Trophoblast cell (in vitro differentiated cells and primary cell): Measurements from ENCODE around the gene RETREG1. TPM values are rescaled to one million over a fixed set of nuclear protein-coding genes. Genes with fewer than 3 reads are reported as not detected.

Source experiments
- DNase-seq, 2 donors: peaks; one replicate each; pipeline ENCODE4 v3.0.0-alpha.2; 2016
- H2AFZ ChIP-seq: 2 replicates; pipeline ENCODE4 v1.6.1; 2013; ENCODE audit warnings: low read length, moderate library complexity, mild to moderate bottlenecking; ENCODE audit not compliant: insufficient read depth, poor library complexity
- H2AK5ac ChIP-seq: 2 replicates; pipeline ENCODE4 v1.6.1; 2013; ENCODE audit warnings: mild to moderate bottlenecking, low read length
- H2BK120ac ChIP-seq: 2 replicates; pipeline ENCODE4 v1.6.1; 2013; ENCODE audit warnings: low read length, mild to moderate bottlenecking, moderate library complexity; ENCODE audit not compliant: insufficient read depth, poor library complexity
- H2BK12ac ChIP-seq: 2 replicates; pipeline ENCODE4 v1.6.1; 2013; ENCODE audit warnings: mild to moderate bottlenecking, low read length, moderate library complexity
- H2BK5ac ChIP-seq: 2 replicates; pipeline ENCODE4 v1.6.1; 2013; ENCODE audit warnings: low read length, low read depth, moderate library complexity, mild to moderate bottlenecking; ENCODE audit not compliant: poor library complexity
- H3K14ac ChIP-seq: 2 replicates; pipeline ENCODE4 v1.6.1; 2013; ENCODE audit warnings: mild to moderate bottlenecking, low read length
- H3K18ac ChIP-seq: 2 replicates; pipeline ENCODE4 v1.6.1; 2013; ENCODE audit warnings: mild to moderate bottlenecking, low read length
- H3K23ac ChIP-seq: 2 replicates; pipeline ENCODE4 v1.6.1; 2013; ENCODE audit warnings: low read length
- H3K27ac ChIP-seq: 2 replicates; pipeline ENCODE4 v1.5.1; 2013; ENCODE audit warnings: low read depth, mild to moderate bottlenecking, inconsistent platforms, low read length, moderate library complexity
- H3K27me3 ChIP-seq: 2 replicates; pipeline ENCODE4 v1.6.1; 2013; ENCODE audit warnings: inconsistent platforms, mild to moderate bottlenecking, low read length, moderate library complexity; ENCODE audit not compliant: insufficient read depth
- H3K36me3 ChIP-seq, 2 experiments: 1 replicate in 1 of 2; 2 replicates in 1 of 2; pipeline ENCODE4 v1.6.1; 2013; ENCODE audit warnings: low read length in 2 of 2, mild to moderate bottlenecking in 2 of 2, moderate library complexity in 1 of 2; ENCODE audit not compliant: insufficient read depth in 2 of 2, control insufficient read depth in 1 of 2
- H3K4ac ChIP-seq: 2 replicates; pipeline ENCODE4 v1.6.1; 2013; ENCODE audit warnings: low read depth, mild to moderate bottlenecking, low read length, moderate library complexity
- H3K4me1 ChIP-seq, 2 experiments: 1 replicate in 1 of 2; 2 replicates in 1 of 2; pipeline ENCODE4 v1.6.1; 2013; ENCODE audit warnings: low read length in 2 of 2, mild to moderate bottlenecking in 2 of 2, moderate library complexity in 1 of 2; ENCODE audit not compliant: insufficient read depth in 2 of 2, control insufficient read depth in 1 of 2
- H3K4me2 ChIP-seq: 2 replicates; pipeline ENCODE4 v1.6.1; 2013; ENCODE audit warnings: inconsistent platforms, mild to moderate bottlenecking, low read length, moderate library complexity
- H3K4me3 ChIP-seq: 2 replicates; pipeline ENCODE4 v1.5.1; 2013; ENCODE audit warnings: mild to moderate bottlenecking, low read depth, low read length, inconsistent platforms
- H3K79me1 ChIP-seq: one replicate; pipeline ENCODE4 v1.6.1; 2013; ENCODE audit warnings: low read length
- H3K79me2 ChIP-seq: 2 replicates; pipeline ENCODE4 v1.6.1; 2013; ENCODE audit warnings: low read length, mild to moderate bottlenecking; ENCODE audit not compliant: control insufficient read depth, insufficient read depth, poor library complexity
- H3K9ac ChIP-seq: 2 replicates; pipeline ENCODE4 v1.6.1; 2013; ENCODE audit warnings: mild to moderate bottlenecking, low read length
- H3K9me3 ChIP-seq: 2 replicates; pipeline ENCODE4 v1.6.1; 2013; ENCODE audit warnings: low read depth, mild to moderate bottlenecking, control low read depth, inconsistent platforms, low read length; ENCODE audit not compliant: insufficient read depth
- H4K12ac ChIP-seq: 2 replicates; pipeline ENCODE4 v1.6.1; 2013; ENCODE audit warnings: low read depth, mild to moderate bottlenecking, low read length, moderate library complexity
- H4K8ac ChIP-seq: 2 replicates; pipeline ENCODE4 v1.6.1; 2013; ENCODE audit warnings: low read depth, mild to moderate bottlenecking, low read length, moderate library complexity
- H4K91ac ChIP-seq: one replicate; pipeline ENCODE4 v1.6.1; 2013; ENCODE audit warnings: low read depth, mild to moderate bottlenecking, low read length, moderate library complexity
- WGBS: extraction: QIAGEN DNeasy Blood & Tissue Kit; methylation state at CpG from one replicate; pipeline ENCODE4 v1.1.7; 2013; ENCODE audit warnings: missing lambda C conversion rate; ENCODE audit not compliant: insufficient read length, insufficient coverage; ENCODE audit errors: extremely low coverage; 5-methylcytosine and 5-hydroxymethylcytosine counted together
- polyA plus RNA-seq: library from polyadenylated mRNA; stranded (reverse); fragments of 200-250 nt; gene quantifications from 2 replicates; pipeline ENCODE4 v1.2.3, GENCODE V29; 2013

RETREG1 gene, protein sequence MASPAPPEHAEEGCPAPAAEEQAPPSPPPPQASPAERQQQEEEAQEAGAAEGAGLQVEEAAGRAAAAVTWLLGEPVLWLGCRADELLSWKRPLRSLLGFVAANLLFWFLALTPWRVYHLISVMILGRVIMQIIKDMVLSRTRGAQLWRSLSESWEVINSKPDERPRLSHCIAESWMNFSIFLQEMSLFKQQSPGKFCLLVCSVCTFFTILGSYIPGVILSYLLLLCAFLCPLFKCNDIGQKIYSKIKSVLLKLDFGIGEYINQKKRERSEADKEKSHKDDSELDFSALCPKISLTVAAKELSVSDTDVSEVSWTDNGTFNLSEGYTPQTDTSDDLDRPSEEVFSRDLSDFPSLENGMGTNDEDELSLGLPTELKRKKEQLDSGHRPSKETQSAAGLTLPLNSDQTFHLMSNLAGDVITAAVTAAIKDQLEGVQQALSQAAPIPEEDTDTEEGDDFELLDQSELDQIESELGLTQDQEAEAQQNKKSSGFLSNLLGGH
- 11.6 and 13.7 TPM in 2 replicates for polyA plus RNA-seq

DNA sequence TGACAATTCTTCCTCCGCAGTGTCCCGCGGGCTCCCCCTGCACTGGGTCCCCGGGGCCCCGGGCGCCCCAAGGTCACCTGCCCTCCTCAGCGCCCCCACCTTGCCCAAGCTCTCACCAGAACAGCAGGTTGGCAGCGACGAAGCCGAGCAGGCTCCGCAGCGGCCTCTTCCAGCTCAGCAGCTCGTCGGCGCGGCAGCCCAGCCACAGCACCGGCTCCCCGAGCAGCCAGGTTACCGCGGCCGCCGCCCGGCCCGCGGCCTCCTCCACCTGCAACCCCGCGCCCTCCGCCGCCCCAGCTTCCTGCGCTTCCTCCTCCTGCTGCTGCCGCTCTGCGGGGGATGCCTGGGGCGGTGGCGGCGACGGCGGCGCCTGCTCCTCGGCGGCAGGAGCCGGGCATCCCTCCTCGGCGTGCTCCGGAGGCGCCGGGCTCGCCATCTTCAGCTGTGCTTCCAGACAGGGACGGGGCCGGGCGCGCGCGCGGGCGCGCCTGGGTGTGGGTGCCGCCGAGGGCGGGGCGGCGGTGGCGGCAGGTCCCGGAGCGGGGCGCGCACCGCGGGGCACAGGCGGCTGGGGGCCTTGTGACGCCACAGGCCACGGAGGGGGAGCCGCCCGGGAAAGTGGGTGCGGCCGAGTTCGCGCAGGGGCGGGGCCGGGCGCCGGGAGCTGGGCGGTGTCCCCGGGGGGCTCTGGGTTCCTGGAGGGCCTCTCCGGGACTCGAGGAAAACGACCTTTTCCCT, at the start of gene RETREG1:
RETREG1 (minus strand) TSS at position 462 of the 738 bp plus-strand sequence; CDS start at position 436, 26 bp downstream.
- H2BK12ac ChIP-seq: no peak within 1 kb of the TSS

DNA sequence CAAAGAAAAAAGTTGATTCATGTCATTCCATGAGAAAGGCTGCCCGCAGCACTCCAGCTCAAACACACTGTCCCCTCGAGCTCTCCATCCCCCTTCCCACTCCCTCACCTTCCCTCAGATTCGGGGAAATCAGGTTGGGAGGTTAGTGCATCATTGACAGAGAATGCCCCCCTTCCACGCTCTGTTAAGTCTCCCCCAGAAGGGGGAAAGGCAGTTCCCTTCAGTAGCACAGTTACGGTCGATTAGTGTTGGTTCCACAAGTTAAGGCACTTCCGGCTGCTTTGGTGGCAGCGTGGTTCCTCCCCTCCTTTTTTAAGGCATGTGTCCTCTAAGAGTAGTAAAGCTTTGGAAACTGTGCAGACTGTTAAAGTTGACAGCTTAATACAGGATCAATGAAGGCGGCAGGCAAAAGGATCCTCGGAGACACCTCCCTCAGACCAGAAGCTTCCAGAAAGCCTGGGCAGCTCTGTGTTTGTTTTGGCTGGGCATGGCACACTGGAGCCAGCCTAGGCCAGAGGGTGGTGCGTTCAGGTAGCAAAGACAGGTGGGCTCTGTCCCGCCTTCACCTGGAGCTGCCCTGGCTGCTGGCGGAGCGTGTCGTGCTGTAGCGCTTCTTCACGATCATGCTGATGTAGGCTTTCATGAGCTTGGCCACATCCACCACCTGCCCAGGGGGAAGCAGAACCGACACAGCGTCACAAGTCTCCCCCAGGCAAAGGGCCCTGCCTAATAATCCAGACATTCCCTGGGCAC, 49.5 kb upstream of the RETREG1 start:
- Histone ChIP-seq H2BK12ac (no peak overlapping the region), H3K14ac (no peak overlapping the region), H3K27ac (no peak overlapping the region), H3K36me3 (peaks cover 36 to 49% of the 10 kb centered on the region in 2 experiments), H3K23ac (no peak overlapping the region), H3K18ac (no peak overlapping the region), H3K4ac (no peak overlapping the region), H4K8ac (no peak overlapping the region), H2BK5ac (no peak overlapping the region), H3K9me3 (no peaks in the 10 kb centered on the region), H2BK120ac (no peak overlapping the region), H4K91ac (no peak overlapping the region), H3K4me1 (no peaks in the 10 kb centered on the region), H3K79me2 (no peaks in the 10 kb centered on the region), H3K4me2 (no peak overlapping the region), H2AK5ac (no peak overlapping the region), H3K4me3 (peak overlapping the region; percentile 1), H3K79me1 (no peaks in the 10 kb centered on the region), H3K27me3 (no peaks in the 10 kb centered on the region), H4K12ac (no peak overlapping the region), H3K9ac (no peak overlapping the region), H2AFZ (no peak overlapping the region)
- no peak for DNase-seq
- WGBS: no CpG with 5 or more reads among the region's 19 CpGs

More for the DNA sequence above, at the start of gene RETREG1:
- Histone ChIP-seq H3K18ac (no peak within 1 kb of the TSS), H3K14ac (no peak within 1 kb of the TSS), H2AFZ (peak within 1 kb of the TSS; percentile 39), H3K36me3 (no peaks in the 10 kb centered on the region), H4K12ac (no peak within 1 kb of the TSS), H3K27ac (no peak within 1 kb of the TSS), H2AK5ac (no peak within 1 kb of the TSS), H4K91ac (no peak within 1 kb of the TSS), H2BK5ac (no peak within 1 kb of the TSS), H3K4me3 (peak within 1 kb of the TSS; percentile 67), H3K27me3 (peaks cover 23% of the 10 kb centered on the region), H3K4me2 (peak within 1 kb of the TSS; percentile 91), H3K9ac (no peak within 1 kb of the TSS), H3K79me1 (no peaks in the 10 kb centered on the region), H4K8ac (no peak within 1 kb of the TSS), H3K23ac (no peak within 1 kb of the TSS), H3K4me1 (peaks cover 7 to 8% of the 10 kb centered on the region in 2 experiments), H3K79me2 (no peaks in the 10 kb centered on the region), H3K4ac (no peak within 1 kb of the TSS), H3K9me3 (peaks cover 2% of the 10 kb centered on the region), H2BK120ac (no peak within 1 kb of the TSS)
- peak in 1 of 2 donors; percentile 40 for DNase-seq
- WGBS: no CpG with 5 or more reads among the region's 86 CpGs

DNA sequence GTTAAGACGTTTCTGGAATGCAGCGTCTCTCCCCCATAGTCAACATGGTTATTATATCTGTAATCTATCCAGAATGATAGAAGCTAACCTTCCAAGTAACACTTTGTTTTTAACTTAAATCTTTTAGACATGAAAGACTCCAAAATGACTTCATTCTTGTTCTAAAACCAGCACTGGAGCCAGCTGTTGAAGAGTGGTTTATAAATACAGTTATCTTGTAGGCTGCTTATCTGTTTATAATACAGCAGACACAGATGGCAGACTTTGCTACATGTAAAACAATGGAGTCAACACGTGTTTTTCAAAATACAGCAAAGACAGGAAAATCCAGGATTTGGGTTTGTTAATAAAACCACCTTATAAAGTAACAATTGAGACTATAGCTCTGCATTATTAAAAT, 48.8 kb upstream of the RETREG1 start:
- Histone ChIP-seq H3K18ac (no peak overlapping the region), H3K79me1 (no peaks in the 10 kb centered on the region), H2BK12ac (no peak overlapping the region), H3K27ac (no peak overlapping the region), H2AFZ (no peak overlapping the region), H3K4me3 (no peak overlapping the region), H3K4ac (no peak overlapping the region), H3K23ac (no peak overlapping the region), H3K4me1 (no peaks in the 10 kb centered on the region), H4K8ac (no peak overlapping the region), H3K4me2 (no peak overlapping the region), H2BK120ac (no peak overlapping the region), H4K12ac (no peak overlapping the region), H3K9me3 (no peaks in the 10 kb centered on the region), H3K36me3 (peaks cover 32 to 42% of the 10 kb centered on the region in 2 experiments), H4K91ac (no peak overlapping the region), H3K27me3 (no peaks in the 10 kb centered on the region), H2AK5ac (no peak overlapping the region), H3K14ac (no peak overlapping the region), H3K79me2 (no peaks in the 10 kb centered on the region), H3K9ac (no peak overlapping the region), H2BK5ac (no peak overlapping the region)
- WGBS: no CpG with 5 or more reads among the region's 3 CpGs
- no peak for DNase-seq

DNA sequence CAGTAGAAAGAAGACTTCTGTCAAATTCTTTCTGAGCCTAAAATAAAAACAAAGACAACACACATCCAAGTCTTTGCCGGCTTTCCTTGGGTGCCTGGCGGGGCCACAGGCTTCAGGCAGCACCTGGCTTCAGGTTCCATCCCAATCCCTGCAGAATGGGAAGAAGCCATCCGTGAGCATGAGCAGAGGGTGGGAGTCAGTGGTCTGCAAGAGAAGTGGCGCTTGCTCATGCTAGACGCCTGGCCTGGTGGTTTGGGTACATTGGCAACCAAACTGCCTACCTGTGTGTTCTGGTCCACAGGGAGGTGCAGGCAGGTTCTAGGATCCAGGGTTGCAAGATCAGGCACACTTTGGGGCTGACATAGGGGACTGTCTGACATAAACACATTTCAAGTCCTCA, 47.6 kb upstream of the RETREG1 start:
- Histone ChIP-seq H3K4me2 (no peak overlapping the region), H3K27me3 (no peaks in the 10 kb centered on the region), H3K9ac (no peak overlapping the region), H2BK5ac (no peak overlapping the region), H3K36me3 (peaks cover 28 to 37% of the 10 kb centered on the region in 2 experiments), H3K4me1 (no peaks in the 10 kb centered on the region), H3K79me2 (no peaks in the 10 kb centered on the region), H4K12ac (no peak overlapping the region), H2AFZ (no peak overlapping the region), H3K23ac (no peak overlapping the region), H3K79me1 (no peaks in the 10 kb centered on the region), H3K14ac (no peak overlapping the region), H3K27ac (no peak overlapping the region), H4K91ac (no peak overlapping the region), H2BK120ac (no peak overlapping the region), H4K8ac (no peak overlapping the region), H3K9me3 (no peaks in the 10 kb centered on the region), H3K4me3 (no peak overlapping the region), H2AK5ac (no peak overlapping the region), H2BK12ac (no peak overlapping the region), H3K18ac (no peak overlapping the region), H3K4ac (no peak overlapping the region)
- no peak for DNase-seq
- no CpG with 5 or more reads among the region's 5 CpGs for WGBS
